GM12878 (cell line): ENCODE results near the gene ITPRIP. TPM values are rescaled to one million over a fixed set of nuclear protein-coding genes. Genes with fewer than 3 reads are reported as not detected.

Experiments
- ATAC-seq: fragments of 200-7000 bp; cut with Tn5 transposase; 3 replicates; pipeline ENCODE4 v1.9.1; 2020; ENCODE audit warnings: mild to moderate bottlenecking, moderate library complexity
- BruUV-seq: library from RNA; stranded (reverse); fragments of 400-500 nt; replicated peaks from 2 replicates; lab custom pipeline; 2021; lab: Mats Ljungman, UMichigan
- CTCF ChIA-PET: fragments of 300-600 bp; sonication (Branson Sonifier 250); formaldehyde crosslinking; extraction: SDS; loops from one replicate; lab custom pipeline; 2021; ENCODE audit warnings: inconsistent platforms; lab: Yijun Ruan, JAX
- POLR2A ChIA-PET: fragments of 350-600 bp; formaldehyde crosslinking; extraction: SDS; loops from one replicate; lab custom pipeline; 2021; ENCODE audit warnings: inconsistent platforms; lab: Charles Lee
- RAD21 ChIA-PET: fragments of 300-600 bp; sonication (Branson Sonifier 250); formaldehyde crosslinking; loops from one replicate; lab custom pipeline; 2023; ENCODE audit warnings: antibody characterized with exemption; ENCODE audit not compliant: unreplicated experiment; lab: Charles Lee
- SMC1A ChIA-PET: fragments of 300-600 bp; sonication (Branson Sonifier 250); formaldehyde crosslinking; loops from one replicate; lab custom pipeline; 2023; ENCODE audit not compliant: unreplicated experiment, uncharacterized antibody; lab: Charles Lee
- DNase-seq: peaks from one replicate; pipeline ENCODE4 v3.0.0-alpha.2; 2011; ENCODE audit warnings: low read depth, low spot score
- FAIRE-seq: peaks from 3 replicates; lab custom pipeline; 2011; peaks lifted over from hg19 to GRCh38; lab: Jason Lieb, UNC
- H2AFZ ChIP-seq: 2 replicates; pipeline ENCODE4 v1.6.0; 2011; ENCODE audit warnings: low read depth, low read length, control low read depth; ENCODE audit not compliant: control insufficient read depth
- H3K27ac ChIP-seq: 2 replicates; pipeline ENCODE4 v1.5.1; 2011; ENCODE audit warnings: control low read depth; ENCODE audit not compliant: control insufficient read depth, insufficient read depth
- H3K27me3 ChIP-seq, 2 experiments: replicated peaks in 1 of 2; 2 replicates each; pipeline versions ENCODE4 v1.6.0 to v1.6.1; 2011; ENCODE audit warnings: low read length in 1 of 2; ENCODE audit not compliant: control insufficient read depth in 2 of 2, insufficient read depth in 2 of 2
- H3K36me3 ChIP-seq, 2 experiments: 2 replicates each; pipeline ENCODE4 v1.5.1; 2011; ENCODE audit warnings: low read length in 1 of 2; ENCODE audit not compliant: control insufficient read depth in 2 of 2, insufficient read depth in 2 of 2
- H3K4me1 ChIP-seq: 2 replicates; pipeline ENCODE4 v1.6.1; 2011; ENCODE audit warnings: mild to moderate bottlenecking, low read length, moderate library complexity, mixed read lengths; ENCODE audit not compliant: control insufficient read depth, insufficient read depth
- H3K4me2 ChIP-seq: 2 replicates; pipeline ENCODE4 v1.6.0; 2011; ENCODE audit warnings: control low read depth; ENCODE audit not compliant: control insufficient read depth, insufficient read depth
- H3K4me3 ChIP-seq: fragments of 200-600 bp; sonication (generic); 2 replicates; pipeline ENCODE4 v1.5.1; 2016
- H3K79me2 ChIP-seq: 2 replicates; pipeline ENCODE4 v1.6.0; 2011; ENCODE audit warnings: low read length; ENCODE audit not compliant: control insufficient read depth, insufficient read depth
- H3K9ac ChIP-seq: 2 replicates; pipeline ENCODE4 v1.8.0; 2011; ENCODE audit warnings: low read length, control low read depth, mixed read lengths; ENCODE audit not compliant: control insufficient read depth, insufficient read depth
- H3K9me3 ChIP-seq: replicated peaks from 3 replicates; pipeline ENCODE4 v1.5.1; 2011; ENCODE audit warnings: mild to moderate bottlenecking, low read length; ENCODE audit not compliant: control insufficient read depth, insufficient read depth
- H4K20me1 ChIP-seq: 2 replicates; pipeline ENCODE4 v1.6.0; 2011; ENCODE audit not compliant: control insufficient read depth, insufficient read depth
- BHLHE40 ChIP-seq, 2 experiments: fragments of 450-650 bp in 1 of 2; IDR thresholded peaks; 2 replicates each; pipeline ENCODE4 v1.6.1; 2011 to 2017; ENCODE audit warnings: low read depth in 2 of 2, borderline replicate concordance in 1 of 2, improper control_type of control experiment in 1 of 2, low read length in 1 of 2, mild to moderate bottlenecking in 1 of 2
- PML ChIP-seq: IDR thresholded peaks from 2 replicates; pipeline ENCODE4 v1.6.1; 2012; ENCODE audit warnings: low read length, inconsistent platforms
- RAD51 ChIP-seq: fragments of 450-650 bp; IDR thresholded peaks from 2 replicates; pipeline ENCODE4 v1.6.1; 2016; ENCODE audit warnings: moderate library complexity, mild to moderate bottlenecking, inconsistent platforms
- RELB ChIP-seq: fragments of 450-650 bp; IDR thresholded peaks from 2 replicates; pipeline ENCODE4 v1.6.1; 2017; ENCODE audit warnings: low read depth, mild to moderate bottlenecking, moderate library complexity
- TBL1XR1 ChIP-seq: IDR thresholded peaks from 2 replicates; pipeline ENCODE4 v1.6.1; 2012; ENCODE audit warnings: low read depth, low read length, improper control_type of control experiment
- WGBS: methylation state at CpG from one replicate; pipeline ENCODE4 v1.1.6; 2016; ENCODE audit warnings: low lambda C conversion rate; ENCODE audit not compliant: insufficient replicate concordance, insufficient coverage; ENCODE audit errors: missing lambda C conversion rate; 5-methylcytosine and 5-hydroxymethylcytosine counted together
- in situ Hi-C: fragments of 300-500 bp; cut with MboI; formaldehyde crosslinking; loops from 9 replicates; pipeline ENCODE4 v1.14.3; 2018; ENCODE audit warnings: mixed read lengths
- intact Hi-C: fragments of 100-400 bp; cut with micrococcal nuclease; formaldehyde crosslinking; loops from one replicate; pipeline ENCODE4 v1.14.2; 2022; ENCODE audit not compliant: unreplicated experiment
- polyA plus RNA-seq, 11 experiments: library from polyadenylated mRNA; depleted of rRNA in 4 of 11; unstranded in 6 of 11; stranded (reverse) in 5 of 11; fragments of >200 nt; fragmentation: Nextera tagmentation in 4 of 11; fragmentation: Illumina TruSeq in 1 of 11; extraction: Ambion mirVana in 4 of 11; extraction: Trizol in 1 of 11; gene quantifications; 1 replicate in 1 of 11; 2 replicates in 10 of 11; pipeline versions ENCODE4 v1.2.1 to v1.2.3, GENCODE V29; 2011 to 2016; ENCODE audit warnings: inconsistent platforms in 2 of 11, missing spikeins in 2 of 11, low read depth in 1 of 11
- total RNA-seq, 4 experiments: library from RNA; depleted of rRNA in 3 of 4; stranded (reverse); fragments of >200 nt in 3 of 4; fragmentation: Illumina TruSeq in 1 of 4; extraction: Trizol in 1 of 4; gene quantifications; 2 replicates each; pipeline versions ENCODE4 v1.2.1 to v1.2.3, GENCODE V29; 2013 to 2021

Gene ITPRIP
- total and polyA plus RNA-seq, 10 of the 15 experiments (the other 5 are each of a cell fraction or from before 2014, with no cell fraction given) = 0.82 to 10.4 (median 5.9) TPM

GRCh38 chr10:104293781-104294321, 44.4 kb downstream of the ITPRIP start:
- H3K27ac ChIP-seq = no peak overlapping the region
- ATAC-seq (no peak), DNase-seq (no peak), FAIRE-seq (no peak)
- no peaks in the 10 kb centered on the region for H3K79me2 ChIP-seq
- H3K36me3 ChIP-seq = no peaks in the 10 kb centered on the region
- H3K9me3 ChIP-seq = no peaks in the 10 kb centered on the region
- H3K4me1 ChIP-seq = no peaks in the 10 kb centered on the region
- ChIA-PET SMC1A (interaction anchor here (0.9 to 7.9 kb wide), 5 partner anchors 9 to 61 kb away, joined by 3 to 90 read pairs (median 10); no protein-coding TSS in a partner anchor), POLR2A (interaction anchor here (0.5 to 0.6 kb wide), 2 partner anchors 12 to 617 kb away, joined by 4 read pairs; no protein-coding TSS in a partner anchor), RAD21 (interaction anchor here (0.8 to 5.0 kb wide), 6 partner anchors 10 to 56 kb away, joined by 3 to 55 read pairs (median 3); no protein-coding TSS in a partner anchor), CTCF (interaction anchor here (1.0 to 12.8 kb wide), 11 partner anchors 11 to 406 kb away, joined by 3 to 333 read pairs (median 19); partner anchors contain the start of genes CFAP58, GSTO1 and ITPRIP)
- 62% methylated on average over 5 of the region's 5 CpGs for WGBS
- TF ChIP-seq BHLHE40 (IDR thresholded peaks at IDR 0.05; ENCODE audit: borderline replicate concordance in 1 of 2, low read depth in 2 of 2, low read length in 1 of 2) = no peak
- no peak for TF ChIP-seq RELB
- no peak for TF ChIP-seq PML
- TF ChIP-seq TBL1XR1 = no peak
- TF ChIP-seq RAD51 = no peak
- H2AFZ ChIP-seq = no peak overlapping the region
- H3K9ac ChIP-seq = no peak overlapping the region
- in situ Hi-C loops (loop anchor here (10.0 kb wide), 1 partner anchor 51 kb away; no protein-coding TSS in a partner anchor), intact Hi-C loops (loop anchor here (10.0 kb wide), 1 partner anchor 191 kb away; no protein-coding TSS in a partner anchor)
- no peak overlapping the region for H3K4me2 ChIP-seq
- peaks cover 0 to 3% of the 10 kb centered on the region in 2 experiments; a peak in 2 of 4 replicates for H3K27me3 ChIP-seq
- no peaks in the 10 kb centered on the region for H4K20me1 ChIP-seq
- BruUV-seq = no TSS peak
- no peak overlapping the region for H3K4me3 ChIP-seq
